A172 (cell line): Measurements from ENCODE around the gene AP1B1. TPM values are rescaled to one million over a fixed set of nuclear protein-coding genes. Genes with fewer than 3 reads are reported as not detected.
"Not testable (repeated sequence)": the region's sequence is repeated elsewhere in the genome, so short reads cannot be mapped to it uniquely, and the experiment has no call there.

Source experiments
- DNase-seq: peaks from one replicate; pipeline ENCODE4 v3.0.0-alpha.2; 2015; ENCODE audit warnings: low spot score
- total RNA-seq: library from RNA; depleted of rRNA; stranded (reverse); fragments of >200 nt; shearing (Covaris generic); gene quantifications from 2 replicates; pipeline ENCODE4 v1.2.3, GENCODE V29; 2014; rRNA removed

AP1B1 gene
- 33.2 and 35.8 TPM in 2 replicates for total RNA-seq

DNA sequence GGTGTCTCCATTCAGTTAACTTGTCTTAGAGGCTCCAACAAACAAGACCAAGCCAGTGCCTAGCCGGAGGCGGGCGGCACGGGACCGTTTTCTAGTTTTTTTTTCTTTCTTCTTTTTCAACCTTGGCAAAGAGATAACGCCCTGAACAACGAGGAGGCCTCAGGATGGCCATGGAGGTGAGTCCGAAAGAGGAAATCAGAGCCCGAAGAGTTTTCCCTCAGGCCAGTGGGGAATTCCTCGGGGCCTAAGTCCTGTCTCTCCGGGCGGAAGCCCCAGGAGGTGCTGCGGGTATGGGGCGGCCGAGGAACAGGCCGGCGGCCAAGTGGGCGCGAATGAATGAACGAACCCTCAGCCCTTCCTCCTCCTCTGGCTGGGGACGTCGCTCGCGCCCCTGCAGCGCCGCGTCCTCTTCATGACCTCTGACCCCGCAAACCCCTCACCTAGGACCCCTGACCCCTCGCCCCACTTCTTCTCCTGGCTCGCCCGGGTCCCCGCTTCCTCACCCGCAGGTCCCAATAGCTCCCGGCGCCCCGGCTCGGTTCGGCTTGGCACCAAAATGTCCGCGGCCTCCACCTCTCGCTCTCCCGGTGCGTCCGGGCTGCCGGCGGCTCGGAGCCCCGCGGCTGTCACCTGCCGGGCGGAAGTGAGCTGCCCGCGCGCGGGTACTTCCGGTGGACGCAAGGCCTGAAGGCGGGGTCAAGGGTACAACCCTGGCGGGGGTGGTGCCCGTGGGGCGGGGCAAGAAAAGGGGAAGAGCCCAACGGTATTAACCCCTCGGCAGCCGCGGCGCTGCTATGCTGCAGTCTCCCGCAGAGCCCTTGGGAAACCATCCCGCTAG lies at the start of gene AP1B1:
TSS of gene AP1B1 (minus strand) at position 650 of the 838 bp plus-strand sequence. CDS start 21,327 bp downstream, outside the sequence.
- DNase-seq: peak; percentile 76

- no peak for DNase-seq
Measured at GRCh38 chr22:29435236-29436136, 47.1 kb upstream of the AP1B1 start.

- DNase-seq: no peak
Measured at GRCh38 chr22:29434288-29434687, 45.9 kb upstream of the AP1B1 start.

- no peak for DNase-seq
Measured at GRCh38 chr22:29433856-29434255, 45.5 kb upstream of the AP1B1 start.

DNA sequence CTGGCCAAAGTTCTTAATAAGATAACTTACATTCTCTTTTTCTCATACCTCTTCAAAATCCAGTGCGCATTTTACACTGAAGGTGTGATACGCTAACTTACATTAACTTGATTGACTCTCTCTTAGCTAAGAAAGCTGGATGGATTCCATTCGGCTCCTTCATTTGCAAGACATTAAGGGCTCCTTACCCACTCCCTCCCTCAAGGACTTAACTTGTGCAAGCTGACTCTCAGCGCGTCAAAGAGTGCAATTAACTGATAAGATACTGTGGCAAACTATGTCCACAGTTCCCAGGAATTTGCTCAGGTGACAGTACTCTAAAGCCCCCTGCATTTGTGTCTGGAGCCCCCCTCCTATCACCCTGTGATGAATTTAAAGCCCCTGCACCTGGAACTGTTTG lies 43.6 kb upstream of the AP1B1 start:
- DNase-seq: no peak

DNA sequence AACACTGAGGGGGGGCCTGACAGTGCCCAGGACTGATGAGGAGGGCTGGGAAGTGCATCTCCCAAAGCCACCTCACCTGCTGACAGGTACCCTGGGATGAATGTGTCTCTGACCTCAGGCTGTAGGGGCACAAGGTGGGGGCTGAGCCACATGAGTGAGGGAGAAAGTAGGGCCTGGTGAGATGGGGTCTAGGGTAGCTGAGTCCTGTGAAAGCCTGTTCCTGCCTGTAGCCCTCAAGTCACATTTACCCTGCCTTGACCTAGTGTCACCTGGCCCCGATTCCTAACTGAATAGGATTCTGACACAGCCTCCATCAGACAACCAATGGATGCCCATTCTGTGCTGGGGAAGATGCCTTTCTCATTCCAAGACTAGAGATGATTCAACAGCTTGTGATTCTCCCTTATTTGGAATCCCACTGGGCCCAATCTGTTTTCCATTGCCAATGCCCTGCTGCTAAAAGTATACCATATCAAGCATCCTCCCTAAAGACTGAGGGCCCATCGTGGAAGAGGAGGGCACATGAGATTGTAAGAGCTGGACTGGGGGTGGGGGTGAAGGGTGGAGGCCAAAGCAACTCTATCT lies 38.9 kb upstream of the AP1B1 start:
- no peak for DNase-seq

- no peak for DNase-seq
Measured at GRCh38 chr22:29426476-29426875, 38.1 kb upstream of the AP1B1 start.

GRCh38 chr22:29418704-29419103 lies 30.3 kb upstream of the AP1B1 start:
- DNase-seq: not testable (repeated sequence)

DNA sequence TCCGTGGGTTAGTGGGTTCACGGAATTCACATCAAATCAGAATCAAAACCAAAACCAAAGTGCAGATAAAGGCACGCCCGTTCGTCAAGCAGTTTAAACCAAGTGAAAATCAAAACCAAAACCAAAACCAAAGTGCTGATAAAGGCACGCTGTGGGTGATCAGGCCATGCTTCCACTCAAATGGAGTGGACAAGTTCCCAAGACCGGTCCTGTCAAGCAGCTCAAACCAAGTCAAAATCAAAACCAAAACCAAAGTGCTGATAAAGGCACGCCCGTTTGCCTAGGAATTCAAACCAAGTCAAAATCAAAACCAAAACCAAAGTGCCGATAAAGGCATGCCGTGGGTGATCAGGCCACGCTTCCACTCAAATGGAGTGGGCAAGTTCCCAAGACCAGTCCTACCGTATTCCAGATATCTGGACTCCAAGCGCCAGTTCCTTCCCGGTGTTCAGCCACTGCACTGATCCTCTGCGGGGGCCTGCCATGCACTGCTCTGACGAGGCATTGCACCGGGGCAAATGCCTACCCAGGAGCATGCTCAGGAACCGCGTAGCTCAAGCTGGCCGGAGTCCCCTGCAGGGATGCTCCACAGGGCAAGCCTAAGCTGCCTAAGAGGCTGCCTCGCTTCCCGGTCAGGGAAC lies 26.7 kb upstream of the AP1B1 start:
- DNase-seq: peak; percentile 36

GRCh38 chr22:29412772-29413171 lies 24.4 kb upstream of the AP1B1 start:
- DNase-seq: not testable (repeated sequence)

DNA sequence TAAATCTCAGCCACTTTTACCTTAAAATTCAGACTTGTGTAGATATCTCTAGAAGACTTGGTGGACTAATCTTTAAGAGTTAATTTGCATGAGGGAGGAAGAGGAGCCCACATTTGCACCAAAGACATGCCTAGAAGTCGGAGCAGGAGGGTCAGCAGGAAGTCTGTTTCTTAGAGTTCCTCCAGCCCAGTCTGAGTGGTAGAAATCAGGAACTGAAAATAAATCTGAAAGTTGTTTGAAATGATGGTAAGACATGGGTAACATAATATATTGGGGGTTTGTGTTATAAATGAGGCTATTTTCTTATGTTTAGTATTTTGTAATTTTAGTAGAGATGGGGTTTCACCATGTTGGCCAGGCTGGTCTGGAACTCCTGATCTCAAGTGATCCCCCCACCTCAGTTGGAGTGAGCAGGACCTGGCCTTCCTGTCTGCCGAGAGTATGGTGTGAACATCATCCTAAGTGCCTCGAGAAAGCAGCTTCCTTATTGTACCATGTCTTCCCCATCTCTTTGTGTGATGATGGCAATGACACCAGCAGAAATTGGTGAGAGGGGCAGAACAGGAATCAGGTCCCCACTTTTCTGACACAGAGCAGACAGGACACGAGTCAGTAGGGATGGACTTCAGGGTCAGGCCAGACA lies 23.3 kb upstream of the AP1B1 start:
- not testable (repeated sequence) for DNase-seq

DNA sequence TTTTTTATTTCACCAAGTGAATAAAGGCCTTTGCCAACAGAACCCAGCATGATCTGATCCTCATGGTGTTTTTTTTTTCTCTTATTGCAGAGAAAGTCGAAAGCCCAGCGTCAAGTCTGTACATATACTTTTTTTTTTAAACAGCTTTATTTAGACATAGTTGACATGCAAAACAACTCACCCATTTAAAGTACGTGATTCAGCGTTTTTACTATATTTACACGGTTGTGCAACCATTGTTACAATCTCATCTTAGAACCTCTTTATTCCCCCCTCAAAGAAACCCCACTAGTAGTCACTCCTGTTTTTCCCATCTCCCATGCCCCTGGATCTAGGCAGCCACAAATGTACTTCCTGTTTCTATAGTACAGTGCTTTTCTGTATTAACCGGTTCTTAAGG lies 20.6 kb upstream of the AP1B1 start:
- no peak for DNase-seq

DNA sequence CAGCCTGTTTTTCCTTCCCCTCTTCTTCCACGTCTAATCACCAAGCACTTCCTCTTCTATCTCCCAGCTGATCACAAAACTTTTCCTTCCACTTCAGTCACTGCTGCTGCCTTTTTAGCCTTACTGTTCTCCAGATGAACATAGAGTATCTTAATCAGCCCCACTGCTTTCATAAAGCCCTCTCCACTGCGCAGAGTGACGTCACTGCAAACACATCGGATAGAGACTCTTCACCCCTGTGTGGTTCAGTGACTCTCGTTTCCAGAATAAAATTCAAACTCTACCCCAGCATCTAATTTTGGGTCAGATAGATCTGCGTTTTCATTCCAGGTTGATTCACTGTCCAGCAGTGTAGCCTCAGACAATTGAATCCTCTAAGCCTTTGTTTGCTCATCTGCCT lies 13.2 kb upstream of the AP1B1 start:
- not testable (repeated sequence) for DNase-seq

DNA sequence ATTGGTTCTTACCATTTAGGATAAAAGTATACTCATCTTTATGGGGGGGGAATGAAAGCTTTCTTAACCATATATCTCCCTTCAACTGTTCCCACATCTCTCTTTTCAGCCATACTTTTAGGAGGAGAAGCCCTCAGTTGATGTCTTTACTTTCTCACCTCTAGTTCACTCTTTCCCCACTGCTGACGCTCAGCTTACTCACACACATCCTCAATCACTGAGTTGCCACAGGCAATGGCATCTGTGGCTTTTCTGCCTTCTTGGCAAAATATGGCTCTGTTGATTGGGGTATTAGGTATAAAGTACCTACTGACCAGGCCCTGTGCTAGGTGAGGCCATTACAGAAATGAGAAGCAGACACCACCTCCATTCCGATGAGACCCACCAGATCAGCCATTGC lies 12.2 kb upstream of the AP1B1 start:
- DNase-seq: no peak

DNA sequence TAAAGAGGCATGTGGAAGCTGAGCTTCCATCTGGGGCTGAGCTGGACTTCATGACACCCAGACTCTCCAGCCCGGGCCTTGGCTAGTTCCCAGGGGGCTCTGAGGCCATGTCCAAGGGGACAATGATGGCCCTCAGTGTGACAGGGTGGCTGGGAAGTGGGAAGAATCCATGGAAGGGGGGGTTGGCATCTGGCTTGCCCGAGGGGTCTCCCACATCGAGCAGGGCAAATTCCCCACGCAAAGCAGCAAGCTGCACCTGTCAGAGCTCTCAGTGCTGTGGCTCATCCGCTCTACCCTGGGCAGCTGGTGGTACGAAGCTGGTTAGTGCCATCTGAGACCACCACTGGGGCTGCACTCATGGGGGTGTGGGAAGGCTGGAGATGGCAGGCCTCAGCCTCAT lies 9.4 kb upstream of the AP1B1 start:
- no peak for DNase-seq

- no peak for DNase-seq
Measured at GRCh38 chr22:29396126-29396525, 7.8 kb upstream of the AP1B1 start.

DNA sequence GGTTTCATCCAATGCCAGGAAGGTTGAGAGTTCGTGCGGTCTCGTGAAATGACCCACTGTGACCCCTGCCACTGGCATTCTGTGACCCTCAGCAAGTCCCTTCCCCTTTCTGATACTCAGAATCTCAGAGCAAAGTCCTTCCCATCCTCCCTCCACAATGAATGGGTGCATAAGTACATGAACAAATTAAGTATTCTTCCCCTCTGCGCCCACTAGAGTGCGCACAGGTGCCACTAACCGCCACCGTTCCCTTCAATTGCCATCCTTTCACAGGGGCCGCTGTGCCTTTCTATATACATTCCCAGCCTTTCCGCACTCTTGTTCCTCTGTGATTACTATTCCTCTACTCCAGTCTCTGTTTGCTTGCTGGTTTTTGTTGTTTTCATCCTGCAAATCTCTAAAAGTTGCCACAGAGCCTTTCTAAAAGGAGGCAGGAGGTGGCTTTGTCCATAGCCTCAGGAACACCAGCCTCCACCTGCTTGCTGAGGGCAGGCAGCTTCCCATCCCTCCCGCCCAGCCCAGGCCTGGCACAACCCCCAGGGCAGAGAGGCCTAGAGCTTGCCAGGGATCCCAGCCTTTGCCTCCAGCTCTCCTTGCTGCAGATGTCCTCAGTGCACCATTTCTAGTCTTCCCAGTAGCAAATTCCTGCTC lies 6.7 kb upstream of the AP1B1 start:
- peak; percentile 60 for DNase-seq

DNA sequence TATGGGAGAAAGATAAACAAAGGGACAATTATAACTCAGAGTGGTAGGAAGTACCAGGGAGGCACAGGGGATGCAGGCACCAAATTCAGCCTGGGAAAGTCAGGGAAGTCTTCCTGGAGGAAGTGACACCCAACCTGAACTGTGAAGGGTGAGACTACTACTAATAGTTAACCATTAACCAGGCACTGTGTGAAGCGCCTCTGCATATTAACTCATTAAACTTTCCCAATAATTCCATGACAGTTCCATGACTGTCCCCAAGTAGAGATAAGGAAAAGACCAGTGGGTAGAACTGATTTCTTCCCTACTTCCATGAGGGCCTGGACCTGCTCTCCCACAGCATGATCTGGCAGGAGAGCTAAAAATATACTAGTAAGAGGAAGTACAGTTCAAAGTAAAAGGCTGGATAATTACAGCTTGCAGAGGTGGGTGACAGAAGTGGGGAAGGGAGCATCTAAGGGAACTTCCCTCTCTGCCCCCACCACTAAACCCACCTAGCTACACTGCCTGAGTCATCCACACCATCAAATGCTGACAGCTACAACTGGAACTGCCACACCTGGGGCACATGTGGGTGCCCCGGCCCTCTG lies 4.7 kb upstream of the AP1B1 start:
- DNase-seq: no peak

- DNase-seq: no peak
Measured at GRCh38 chr22:29391546-29391945, 3.2 kb upstream of the AP1B1 start.

GRCh38 chr22:29390270-29390669 lies 1.9 kb upstream of the AP1B1 start:
- no peak for DNase-seq

DNA sequence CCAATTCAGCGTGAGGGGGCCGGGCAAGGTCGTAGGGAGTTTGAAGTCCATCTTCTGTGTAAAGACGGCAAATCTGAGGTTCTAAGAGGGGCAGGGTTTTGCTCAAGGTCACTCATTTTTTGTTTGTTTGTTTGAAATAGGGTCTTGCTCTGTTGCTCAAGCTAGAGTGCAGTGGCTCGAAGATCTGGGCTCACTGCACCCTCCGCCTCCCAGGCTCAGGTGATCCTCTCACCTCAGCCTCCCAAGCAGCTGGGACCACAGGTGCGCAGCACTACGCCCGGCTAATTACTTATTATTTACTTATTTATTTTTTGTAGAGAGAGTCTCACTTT lies 355 bp upstream of the AP1B1 start:
- DNase-seq: no peak
